GM18861 (cell line): ENCODE measurements around the gene DLL4.
"Not testable (repeated sequence)": the region's sequence is repeated elsewhere in the genome, so short reads cannot be mapped to it uniquely, and the experiment has no call there.

Experiments
- ATAC-seq: cut with Tn5 transposase; IDR thresholded peaks from one replicate; pipeline ENCODE4 v1.9.1; 2021; ENCODE audit not compliant: unreplicated experiment

Gene DLL4

GRCh38 chr15:40958146-40958545 is 29.0 kb downstream of the DLL4 start:
- ATAC-seq, result no peak

GRCh38 chr15:40958723-40959122 is 29.6 kb downstream of the DLL4 start:
- no peak for ATAC-seq

DNA sequence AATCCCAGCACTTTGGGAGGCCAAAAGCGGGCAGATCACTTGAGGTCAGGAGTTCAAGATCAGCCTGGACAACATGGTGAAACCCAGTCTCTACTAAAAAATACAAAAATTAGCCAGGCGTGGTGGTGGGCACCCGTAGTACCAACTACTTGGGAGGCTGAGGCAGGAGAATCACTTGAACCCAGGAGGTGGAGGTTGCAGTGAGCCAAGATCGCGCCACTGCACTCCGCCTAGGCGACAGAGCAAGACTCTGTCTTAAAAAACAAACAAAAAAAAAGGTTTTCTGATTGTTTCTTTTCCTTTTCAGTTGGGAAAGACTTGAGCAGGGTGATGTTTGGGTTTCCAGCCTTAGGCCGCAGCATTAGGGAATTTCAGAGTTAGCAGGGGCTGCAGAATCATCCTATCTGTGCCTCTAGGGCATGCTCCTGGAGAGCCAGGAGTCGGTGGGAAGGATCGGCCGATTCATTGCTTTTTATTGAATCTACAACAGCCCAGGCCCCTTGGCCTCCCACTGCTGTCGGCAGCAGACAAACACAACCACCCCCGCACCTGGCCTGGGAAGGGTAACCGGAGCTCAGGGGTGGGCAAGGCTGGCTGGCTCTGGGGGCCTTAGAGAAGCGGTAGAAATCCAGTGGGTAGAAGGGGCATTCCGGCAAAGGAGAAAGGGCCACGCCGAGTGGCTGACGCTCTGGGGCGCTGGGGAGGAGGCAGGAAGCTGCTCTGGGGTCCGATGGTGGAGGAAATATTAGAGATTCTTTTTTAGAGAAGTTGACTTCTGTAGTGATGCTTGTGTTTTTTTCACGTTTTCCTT is 30.4 kb downstream of the DLL4 start:
- ATAC-seq, result no peak

GRCh38 chr15:40960151-40960885 is 31.2 kb downstream of the DLL4 start:
- ATAC-seq, result no peak

DNA sequence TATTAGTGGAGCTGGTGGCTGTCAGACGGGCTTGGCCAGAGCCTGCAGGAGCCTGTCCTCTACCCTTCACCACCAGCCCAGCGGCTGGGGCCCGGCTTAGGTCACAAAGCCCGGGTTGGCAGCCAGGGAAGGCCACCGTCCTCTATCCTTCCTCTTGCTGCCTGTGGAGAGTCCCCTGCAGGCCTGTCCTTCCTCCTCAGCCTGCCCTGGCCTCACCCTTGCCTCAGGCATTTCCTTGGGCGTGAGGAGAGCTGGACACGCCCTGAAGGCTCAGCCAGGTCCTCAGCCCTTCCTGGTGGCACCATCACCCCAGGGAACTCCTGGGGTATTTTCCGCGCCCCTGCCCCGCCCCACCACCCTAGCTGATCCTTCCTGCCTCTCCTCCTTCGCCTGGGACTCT is 31.8 kb downstream of the DLL4 start:
- no peak for ATAC-seq

DNA sequence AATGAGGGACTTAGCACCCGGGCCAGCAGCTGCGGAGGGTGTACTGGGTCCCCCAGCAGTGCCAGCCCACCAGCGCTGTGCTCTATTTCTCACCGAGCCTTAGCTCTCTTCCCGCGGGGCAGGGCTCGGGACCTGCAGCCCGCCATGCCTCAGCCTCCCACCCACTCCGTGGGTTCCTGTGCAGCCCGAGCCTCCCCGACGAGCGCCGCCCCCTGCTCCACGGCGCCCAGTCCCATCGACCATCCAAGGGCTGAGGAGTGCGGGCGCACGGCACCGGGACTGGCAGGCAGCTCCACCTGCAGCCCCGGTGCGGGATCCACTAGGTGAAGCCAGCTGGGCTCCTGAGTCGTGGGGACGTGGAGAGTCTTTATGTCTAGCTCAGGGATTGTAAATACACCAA is 32.6 kb downstream of the DLL4 start:
- ATAC-seq, result not testable (repeated sequence)

DNA sequence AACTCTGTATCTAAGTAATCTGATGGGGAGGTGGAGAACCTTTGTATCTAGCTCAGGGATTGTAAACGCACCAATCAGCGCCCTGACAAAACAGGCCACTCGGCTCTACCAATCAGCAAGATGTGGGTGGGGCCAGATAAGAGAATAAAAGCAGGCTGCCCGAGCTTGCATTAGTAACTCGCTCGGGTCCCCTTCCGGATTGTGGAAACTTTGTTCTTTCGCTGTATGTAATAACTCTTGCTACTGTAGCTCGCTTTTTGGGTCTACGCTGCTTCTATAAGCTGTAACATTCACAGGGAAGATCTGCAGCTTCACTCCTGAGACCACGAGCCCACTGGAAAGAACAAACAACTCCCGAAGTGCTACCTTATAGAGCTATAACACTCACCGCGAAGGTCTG is 33.2 kb downstream of the DLL4 start:
- not testable (repeated sequence) for ATAC-seq

DNA sequence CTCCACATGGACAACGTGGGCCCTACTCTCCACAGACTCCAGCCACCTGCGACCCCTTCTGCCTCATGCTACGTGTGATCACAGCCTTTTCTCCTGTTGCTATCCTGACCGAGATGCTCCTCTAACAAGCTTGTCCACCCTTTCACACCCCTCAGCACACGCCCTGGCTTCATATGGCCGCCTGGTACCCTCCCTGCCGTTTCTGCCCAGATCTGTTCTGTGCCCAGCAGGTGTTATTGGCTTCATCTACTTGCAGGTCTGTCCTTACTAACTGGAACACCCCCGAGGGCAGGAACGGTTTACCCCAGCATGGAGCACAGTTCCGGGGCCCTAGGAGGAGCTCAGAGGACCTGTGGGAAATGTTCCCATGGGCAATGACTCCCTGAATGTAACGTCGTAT is 34.1 kb downstream of the DLL4 start:
- ATAC-seq, result no peak

DNA sequence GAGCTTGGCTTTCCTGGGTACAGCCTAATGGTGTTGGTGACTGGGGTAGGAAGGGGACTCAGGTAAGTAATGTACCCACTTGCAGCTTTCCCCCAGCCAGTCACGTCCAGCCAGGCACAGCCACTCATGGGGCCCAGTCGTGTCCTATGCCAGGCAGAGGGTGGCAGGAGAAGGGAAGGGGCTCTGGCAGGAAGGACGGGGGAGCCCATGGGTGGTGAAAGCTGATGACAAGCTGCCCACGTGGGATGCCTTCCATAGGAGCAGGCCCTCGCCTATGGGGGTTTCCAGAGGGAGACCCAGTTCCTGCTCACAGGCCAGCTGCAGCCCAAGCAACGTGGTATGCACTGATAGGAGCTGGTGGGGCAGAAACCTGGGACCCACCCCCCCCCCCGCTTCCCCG is 34.9 kb downstream of the DLL4 start:
- ATAC-seq, result no peak

GRCh38 chr15:40964634-40965033 is 35.5 kb downstream of the DLL4 start:
- no peak for ATAC-seq

DNA sequence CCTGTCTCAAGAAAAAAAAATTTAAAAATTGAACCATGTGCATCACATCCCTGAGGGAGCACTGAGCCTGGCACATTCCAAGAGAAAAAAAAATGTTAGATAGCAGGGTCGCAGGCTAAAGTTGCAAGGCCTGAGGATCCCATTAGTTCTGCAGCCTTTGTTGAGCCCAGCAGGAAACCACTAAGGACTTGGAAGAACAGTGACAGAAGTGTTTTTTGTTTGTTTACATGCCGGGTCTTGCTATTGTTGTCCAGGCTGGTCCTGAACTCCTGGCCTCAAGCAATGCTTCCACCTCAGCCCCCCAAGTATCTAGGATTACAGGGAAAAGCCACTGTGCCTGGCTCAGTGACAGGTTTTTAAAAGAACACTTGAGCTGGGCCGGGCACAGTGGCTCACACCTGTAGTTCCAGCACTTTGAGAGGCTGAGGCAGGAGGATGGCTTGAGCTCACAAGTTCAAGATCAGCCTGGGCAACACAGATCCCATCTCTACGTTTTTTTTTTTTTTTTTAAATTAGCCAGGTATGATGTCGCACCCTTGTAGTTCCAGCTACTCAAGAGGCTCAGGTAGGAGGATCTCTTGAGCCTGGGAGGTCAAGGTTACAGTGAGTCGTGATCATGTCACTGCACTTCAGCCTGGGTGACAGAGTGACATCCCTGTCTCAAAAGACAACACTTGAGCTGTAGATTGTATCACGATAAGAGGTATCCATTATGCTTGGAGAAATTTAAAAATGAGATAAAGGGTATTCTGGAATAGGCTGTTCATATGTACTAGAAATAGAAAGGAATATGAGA is 39.3 kb downstream of the DLL4 start:
- ATAC-seq, result no peak

DNA sequence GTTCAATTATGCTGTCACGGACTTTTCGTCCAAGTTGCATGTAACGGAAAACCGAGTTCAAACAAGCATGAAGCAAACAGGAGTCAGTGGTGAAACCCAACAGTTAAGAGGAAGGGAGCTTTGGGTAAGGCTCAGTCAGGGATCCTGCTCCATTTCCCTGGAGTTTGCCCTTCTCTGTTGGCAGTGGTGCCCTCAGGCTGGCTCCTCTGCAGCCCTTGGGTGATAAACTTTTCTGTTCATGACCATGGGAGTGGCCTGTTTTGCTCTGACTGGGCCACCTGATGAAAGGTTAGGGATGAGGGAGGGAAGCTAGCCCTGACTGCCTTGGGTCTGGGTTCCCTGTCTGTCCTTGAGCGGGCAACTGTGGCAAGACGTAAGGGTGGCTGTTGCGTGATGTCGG is 40.2 kb downstream of the DLL4 start:
- ATAC-seq, result no peak

DNA sequence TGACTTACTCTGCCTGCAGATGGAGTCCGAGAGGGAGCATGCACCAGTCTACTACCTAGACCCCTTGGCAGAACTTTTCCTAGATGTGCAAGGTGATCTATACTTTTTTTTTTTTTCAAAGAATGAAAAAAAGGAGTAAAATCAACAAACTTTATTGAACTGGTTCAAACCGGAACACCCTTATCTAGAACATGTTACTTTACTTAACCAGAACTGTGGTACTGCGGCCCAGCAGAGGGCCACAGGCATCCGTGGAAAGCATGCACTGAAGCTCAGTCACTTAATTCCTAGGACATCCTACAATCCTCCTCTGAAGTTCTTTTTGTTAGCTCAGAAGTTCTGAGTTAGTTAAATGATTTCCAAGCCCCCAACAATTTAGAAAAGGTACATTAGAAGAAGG is 45.7 kb downstream of the DLL4 start:
- no peak for ATAC-seq

GRCh38 chr15:40976819-40977218 is 47.7 kb downstream of the DLL4 start:
- no peak for ATAC-seq

GRCh38 chr15:40978141-40978540 is 49.0 kb downstream of the DLL4 start:
- no peak for ATAC-seq

DNA sequence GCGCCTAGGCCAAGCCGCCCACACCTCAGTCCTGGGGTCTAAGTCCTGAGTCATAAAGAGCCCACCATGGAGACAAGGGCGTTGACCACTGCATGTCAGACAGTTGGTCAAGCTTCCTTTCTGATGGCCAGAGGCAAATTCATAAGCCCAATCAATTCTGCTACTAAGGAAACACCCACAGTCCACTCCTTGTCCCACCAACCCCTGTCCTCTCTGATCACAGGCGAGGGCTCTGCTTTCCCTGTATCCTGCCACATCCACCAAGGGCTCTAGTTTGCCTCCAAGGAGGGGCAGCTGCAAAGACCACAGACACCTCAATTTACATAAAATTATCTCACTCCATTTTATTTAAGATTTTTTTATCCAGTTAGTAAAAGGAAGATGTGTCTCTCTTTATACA is 49.4 kb downstream of the DLL4 start:
- no peak for ATAC-seq

GRCh38 chr15:40981186-40981585 is 52.0 kb downstream of the DLL4 start:
- ATAC-seq, result no peak

GRCh38 chr15:40982855-40983254 is 53.7 kb downstream of the DLL4 start:
- no peak for ATAC-seq

DNA sequence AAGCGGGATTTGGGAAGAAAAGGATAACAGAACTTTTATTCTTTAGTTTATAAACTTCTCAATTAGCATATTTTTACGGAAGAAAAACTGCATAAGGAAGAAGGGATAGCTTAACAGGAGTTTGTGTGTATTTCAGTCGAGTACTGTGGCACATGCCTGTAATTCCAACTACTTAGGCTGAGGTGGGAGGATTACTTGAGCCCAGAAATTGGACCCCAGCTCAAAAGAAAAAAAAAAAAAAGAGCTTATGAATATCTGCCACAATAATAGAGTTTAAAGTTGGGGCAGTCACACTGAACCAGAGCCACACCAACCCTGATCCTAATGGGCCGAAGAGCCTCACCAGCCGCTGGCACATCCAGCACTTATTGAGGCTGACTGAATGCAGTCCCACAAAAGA is 55.3 kb downstream of the DLL4 start:
- ATAC-seq, result no peak

- no peak for ATAC-seq
Observed at GRCh38 chr15:40984964-40985363, 55.8 kb downstream of the DLL4 start.

GRCh38 chr15:40985541-40986330 is 56.6 kb downstream of the DLL4 start:
- ATAC-seq, result no peak
